CD4-positive, alpha-beta T cell treated with Interleukin-2 at 100 ng/mL for 4 hours (primary cell): ENCODE measurements around the gene ZNF408.

ENCODE experiments used
- DNase-seq: peaks from one replicate; pipeline ENCODE4 v3.0.0-alpha.2; 2020; ENCODE audit warnings: low spot score

The ZNF408 gene

DNA sequence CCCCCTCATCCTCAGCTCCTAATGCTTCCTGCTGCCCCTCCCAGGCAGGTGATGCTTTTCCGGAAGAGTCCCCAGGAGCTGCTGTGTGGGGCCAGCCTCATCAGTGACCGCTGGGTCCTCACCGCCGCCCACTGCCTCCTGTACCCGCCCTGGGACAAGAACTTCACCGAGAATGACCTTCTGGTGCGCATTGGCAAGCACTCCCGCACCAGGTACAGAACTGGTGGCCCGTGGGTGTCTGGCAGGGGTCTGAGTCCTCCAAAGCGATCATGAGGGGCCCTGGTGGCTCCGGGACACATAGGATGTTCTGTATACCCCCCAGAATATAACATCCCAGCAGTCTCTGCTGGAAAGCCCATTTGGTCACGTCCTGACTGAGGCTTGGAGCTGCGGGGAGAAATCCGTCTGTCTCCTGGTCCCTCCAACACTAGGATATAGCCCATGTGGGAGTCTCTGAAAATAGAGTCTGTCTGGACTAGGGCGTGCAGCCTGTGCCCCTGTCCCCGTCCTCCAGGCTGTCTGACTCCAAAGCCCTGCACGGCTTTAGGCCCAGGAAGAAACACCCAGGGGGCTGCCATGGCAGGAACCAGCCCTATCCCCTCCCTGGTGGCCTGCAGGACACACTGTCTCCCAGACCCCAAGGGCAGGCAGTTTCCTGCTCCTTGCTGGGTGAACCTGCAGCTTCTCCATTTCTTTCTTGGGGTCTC is 27.3 kb downstream of the ZNF408 start:
- no peak for DNase-seq

DNA sequence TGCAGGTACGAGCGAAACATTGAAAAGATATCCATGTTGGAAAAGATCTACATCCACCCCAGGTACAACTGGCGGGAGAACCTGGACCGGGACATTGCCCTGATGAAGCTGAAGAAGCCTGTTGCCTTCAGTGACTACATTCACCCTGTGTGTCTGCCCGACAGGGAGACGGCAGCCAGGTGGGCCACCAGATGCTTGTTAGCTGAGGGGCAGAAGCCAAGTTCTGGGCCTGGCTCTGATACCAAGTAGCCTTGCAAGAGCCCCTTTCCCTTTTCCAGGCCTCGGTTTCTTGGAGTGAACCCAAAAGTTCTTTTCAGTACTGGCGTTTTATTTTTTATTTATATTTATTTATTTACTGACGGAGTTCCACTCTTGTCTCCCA is 27.8 kb downstream of the ZNF408 start:
- DNase-seq = no peak

DNA sequence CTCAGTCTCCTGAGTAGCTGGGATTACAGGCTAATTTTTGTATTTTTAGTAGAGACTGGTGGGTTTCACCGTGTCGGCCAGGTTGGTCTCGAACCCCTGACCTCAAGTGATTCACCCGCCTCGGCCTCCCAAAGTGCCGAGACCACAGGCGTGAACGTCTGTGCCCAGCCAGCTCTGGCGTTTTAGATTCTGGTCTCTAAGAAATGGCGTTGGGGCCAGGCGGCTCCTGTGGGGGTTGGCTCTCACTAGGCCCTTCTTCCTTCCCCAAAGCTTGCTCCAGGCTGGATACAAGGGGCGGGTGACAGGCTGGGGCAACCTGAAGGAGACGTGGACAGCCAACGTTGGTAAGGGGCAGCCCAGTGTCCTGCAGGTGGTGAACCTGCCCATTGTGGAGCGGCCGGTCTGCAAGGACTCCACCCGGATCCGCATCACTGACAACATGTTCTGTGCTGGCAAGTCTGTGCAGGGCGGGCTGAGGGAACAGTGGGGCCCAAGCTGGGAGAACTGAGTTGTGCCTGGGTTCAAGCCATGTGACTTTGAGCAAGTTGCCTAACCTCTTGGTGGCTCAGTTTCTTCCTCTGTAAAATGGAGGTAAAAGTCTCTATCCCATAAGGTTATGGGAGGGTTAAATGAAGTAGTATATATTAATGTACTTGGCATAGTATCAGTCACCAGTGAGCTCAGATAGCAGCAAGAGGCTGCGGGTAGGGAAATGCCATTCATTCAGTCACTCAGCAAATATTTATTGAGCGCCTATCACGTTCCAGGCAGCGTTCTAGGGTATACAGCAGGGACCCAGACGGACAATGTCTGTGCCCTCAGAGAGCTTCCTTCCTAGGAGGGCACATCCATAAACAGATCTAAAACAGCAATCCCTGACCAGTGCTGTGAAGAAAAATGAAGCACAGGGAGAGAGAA is 28.5 kb downstream of the ZNF408 start:
- DNase-seq = no peak

DNA sequence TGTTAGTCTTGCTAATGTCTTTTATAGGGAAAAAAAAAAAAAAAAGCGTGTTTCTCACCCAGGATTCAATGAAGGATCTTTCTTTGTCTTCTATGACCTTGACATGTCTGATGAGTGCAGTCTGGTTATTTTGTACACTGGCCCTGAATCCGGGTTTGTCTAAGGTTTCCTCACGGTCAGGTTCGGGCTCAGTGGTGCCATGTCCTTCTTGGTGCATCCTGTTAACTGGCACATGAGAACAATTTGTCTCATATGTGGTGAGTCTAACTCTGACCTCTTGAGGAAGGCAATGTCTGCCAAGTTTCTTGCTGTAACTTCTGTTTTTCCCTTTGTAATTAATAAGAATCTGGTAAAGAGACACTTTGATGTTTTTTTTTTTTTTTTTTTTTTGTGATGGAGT is 30.7 kb downstream of the ZNF408 start:
- no peak for DNase-seq

DNA sequence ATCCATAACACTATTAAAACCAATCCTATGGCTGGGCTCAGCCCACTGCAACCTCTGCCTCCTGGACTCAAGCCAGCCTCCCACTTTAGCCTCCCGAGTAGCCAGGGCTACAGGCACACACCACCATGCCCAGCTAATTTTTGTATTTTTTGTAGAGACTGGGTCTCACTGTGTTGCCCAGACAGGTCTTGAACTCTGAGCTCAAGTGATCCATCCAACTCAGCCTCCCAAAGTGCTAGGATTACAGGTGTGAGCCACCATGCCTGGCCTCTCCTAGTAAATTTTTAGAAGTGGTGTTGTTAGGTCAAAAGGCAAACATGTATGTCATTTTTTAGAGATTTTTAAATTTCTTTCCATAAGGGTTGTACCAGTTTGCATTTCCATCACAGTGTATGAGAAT is 32.4 kb downstream of the ZNF408 start:
- no peak for DNase-seq

DNA sequence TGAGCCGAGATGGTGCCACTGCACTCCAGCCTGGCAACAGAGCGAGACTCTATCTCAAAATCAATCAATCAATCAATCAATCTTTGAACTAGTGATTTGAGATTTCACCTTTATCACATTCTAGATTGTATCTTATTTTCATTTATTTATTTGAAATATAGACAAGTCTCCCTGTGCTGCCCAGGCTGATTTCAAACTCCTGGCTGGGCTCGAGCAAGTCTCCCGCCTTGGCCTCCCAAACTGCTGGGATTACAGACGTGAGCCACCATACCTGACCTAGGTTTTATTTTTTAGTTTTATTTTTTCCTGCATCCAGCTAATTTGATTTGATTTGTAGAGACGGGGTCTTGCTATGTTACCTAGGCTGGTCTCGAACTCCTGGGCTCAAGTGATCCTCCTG is 35.3 kb downstream of the ZNF408 start:
- DNase-seq = no peak

DNA sequence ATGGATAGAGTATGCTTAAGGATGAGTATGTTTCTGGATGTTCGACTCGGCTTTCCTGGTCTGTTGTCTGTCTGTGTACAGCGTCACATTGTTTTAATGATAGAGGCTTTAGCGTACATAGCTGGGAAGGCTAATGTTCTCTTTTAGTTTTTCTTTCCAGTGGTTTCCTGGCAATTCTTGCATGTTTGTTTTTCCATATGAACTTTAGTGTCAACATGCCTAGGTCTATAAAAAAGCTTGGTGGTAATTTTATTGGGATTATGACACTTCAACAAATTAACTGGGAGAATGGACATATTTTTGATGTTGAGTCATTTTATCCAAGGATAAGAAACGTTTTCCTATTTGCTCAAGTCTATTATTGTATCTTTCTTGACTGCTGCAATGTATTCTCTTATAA is 35.8 kb downstream of the ZNF408 start:
- no peak for DNase-seq

DNA sequence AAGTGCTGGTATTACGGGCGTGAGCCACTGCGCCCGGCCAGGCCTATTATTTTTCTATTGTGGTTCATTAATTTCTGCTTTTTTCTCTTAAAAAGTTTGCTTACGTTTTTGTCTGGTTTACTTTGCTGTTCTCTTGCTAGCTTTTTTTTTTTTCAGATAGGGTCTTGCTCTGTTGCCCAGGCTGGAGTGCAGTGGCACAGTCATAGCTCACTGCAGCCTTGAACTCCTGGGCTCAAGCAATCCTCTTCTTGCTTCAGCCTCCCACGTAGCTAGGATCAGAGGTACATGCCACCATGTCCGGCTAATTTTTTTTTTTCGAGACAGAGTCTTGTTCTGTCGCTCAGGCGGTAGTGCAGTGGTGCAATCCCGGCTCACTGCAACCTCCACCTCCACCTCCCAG is 36.9 kb downstream of the ZNF408 start:
- no peak for DNase-seq

DNA sequence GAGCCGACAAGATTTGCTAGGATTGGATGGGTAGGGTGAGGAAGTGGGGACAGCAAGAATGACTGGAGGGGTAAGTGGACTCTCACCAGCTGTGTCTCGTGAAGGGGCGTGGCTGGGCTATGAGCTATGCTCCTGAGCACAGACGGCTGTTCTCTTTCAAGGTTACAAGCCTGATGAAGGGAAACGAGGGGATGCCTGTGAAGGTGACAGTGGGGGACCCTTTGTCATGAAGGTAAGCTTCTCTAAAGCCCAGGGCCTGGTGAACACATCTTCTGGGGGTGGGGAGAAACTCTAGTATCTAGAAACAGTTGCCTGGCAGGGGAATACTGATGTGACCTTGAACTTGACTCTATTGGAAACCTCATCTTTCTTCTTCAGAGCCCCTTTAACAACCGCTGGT is 38.1 kb downstream of the ZNF408 start:
- DNase-seq = no peak

DNA sequence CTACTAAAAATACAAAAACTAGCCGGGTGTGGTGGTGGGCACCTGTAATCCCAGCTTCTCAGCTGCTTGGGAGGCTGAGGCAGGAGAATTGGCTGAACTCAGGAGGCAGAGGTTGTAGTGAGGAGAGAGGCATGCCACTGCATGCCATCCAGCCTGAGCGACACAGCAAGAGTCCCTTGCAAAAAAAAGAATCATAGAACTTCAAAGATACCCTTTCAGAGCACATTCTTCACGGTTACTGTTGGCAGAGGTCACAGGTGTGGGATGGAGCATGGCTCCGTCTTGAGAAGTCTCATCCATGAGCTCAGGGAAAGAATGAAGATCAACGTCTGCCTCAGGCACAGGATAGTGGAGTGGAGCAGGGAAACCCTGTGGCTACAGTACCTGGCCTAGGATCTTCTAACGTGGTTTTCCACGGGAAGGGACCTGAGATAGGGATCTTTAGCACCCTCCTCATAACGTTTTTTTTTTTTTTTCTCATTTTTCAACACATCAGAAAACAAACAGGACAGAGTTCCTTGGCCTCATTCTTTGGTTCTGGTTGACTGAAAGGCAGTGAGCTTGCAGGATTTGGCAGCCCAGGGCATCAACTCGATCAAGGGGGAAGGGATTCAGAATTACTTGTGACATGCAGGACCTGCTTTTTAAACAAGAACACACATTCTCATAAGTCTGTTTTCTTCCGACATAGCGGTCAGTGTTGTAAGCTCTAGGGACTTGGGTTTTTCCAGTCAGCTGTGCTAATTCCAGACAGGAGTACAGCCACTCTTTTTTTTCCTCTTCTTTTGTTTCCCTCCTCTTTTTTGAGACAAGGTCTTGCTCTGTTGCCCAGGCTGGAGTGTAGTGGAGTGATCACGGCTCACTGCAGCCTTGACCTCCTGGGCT is 41.0 kb downstream of the ZNF408 start:
- no peak for DNase-seq

DNA sequence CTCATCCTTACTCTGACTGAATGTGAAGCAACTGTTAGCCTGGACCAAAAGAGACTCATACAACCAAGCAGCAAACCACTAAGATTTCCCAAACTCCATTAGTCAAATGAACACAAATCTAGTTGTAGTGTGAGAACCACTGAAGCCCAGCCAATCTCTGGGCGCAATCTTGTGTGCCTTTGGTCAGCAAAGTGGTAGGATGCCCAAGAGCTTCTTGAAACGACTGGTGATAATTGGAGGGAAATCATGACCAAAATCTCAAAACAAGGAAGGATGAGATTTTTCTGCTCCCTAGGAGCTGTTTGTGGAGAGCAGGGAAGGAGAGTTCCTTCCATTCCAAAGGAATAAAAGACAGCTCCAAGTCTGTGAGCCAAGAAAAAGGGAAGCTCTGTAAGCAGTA is 42.2 kb downstream of the ZNF408 start:
- DNase-seq = no peak

DNA sequence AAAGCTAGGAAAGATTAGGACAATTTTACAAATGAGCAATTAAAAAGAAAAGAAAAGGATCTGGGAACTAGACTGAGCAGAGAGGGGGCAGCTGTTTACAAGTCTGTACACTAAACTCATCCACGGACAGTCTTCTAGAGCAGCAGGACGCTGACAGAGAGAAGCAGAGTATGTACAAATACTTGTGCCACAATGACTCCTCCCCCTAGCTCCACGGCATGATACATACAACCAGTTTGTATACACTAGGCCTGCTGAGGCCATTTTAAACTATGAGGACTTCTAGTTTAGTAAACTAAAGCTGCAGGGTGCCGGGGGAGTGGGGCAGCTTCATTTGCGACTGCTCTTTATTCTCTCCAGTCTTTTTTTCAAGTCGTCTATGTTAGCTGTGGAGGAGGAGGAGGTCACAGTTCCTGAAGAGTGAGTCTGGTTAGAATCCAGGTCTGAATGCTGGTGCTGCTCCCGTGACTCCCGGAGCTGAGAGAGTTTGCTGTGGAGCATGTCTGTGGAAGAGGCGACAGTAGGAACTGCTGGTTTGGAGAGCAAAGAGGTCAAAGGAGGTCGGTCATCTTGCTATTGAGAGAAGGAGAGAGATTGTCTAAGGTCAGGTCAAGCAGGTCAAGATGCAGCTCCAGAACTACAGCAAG is 43.0 kb downstream of the ZNF408 start:
- DNase-seq = no peak

DNA sequence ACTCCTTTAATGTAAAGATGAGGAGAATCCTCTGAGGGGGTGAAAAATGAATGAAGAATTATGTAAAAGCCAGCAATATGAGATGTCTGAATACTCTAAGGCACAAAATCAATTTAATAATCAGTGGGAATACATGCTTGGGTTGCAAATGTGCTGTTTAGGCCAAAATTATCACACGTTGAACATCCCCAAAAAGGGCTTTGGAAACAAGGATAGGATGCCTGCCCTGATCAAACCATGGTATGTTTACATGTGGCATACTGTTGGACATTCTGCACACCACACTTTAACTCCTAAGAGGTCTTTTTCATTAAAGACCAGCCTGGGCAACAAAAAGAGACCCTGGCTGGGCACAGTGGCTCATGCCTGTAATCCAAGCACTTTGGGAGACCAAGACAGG is 44.5 kb downstream of the ZNF408 start:
- DNase-seq = no peak

DNA sequence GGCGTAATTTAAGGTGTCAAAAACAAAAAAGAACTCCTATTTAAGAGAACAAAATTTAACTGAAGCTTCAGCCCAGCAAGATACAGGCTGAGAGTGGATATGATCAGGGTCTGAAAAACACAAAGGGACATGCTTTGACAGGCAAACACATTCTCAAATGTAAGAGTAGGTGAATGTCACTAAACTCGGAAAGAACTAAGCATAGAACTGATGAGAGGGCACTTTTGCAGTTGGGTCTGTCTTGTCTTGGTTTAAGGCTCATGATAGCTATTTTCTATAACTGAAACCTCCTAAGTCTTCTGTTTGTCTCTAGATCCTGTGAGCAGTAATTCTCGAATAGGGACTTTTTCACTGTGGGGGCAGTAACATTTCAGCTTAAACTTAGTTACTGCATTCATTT is 45.2 kb downstream of the ZNF408 start:
- no peak for DNase-seq

DNA sequence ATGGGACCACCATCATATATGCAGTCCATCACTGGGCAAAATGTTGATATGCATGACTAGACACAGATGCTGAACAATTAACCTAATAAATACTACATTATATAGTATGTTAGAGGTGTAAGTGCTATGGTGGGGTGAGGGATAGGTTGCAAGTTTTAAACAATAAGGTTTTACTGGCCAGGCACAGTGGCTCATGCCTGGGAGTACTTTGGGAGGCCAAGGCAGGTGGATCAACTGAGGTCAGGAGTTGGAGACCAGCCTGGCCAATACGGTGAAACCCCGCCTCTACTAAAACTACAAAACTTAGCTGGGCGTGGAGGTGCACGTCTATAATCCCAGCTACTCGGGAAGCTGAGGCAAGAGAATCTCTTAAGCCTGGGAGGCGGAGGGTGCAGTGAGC is 46.3 kb downstream of the ZNF408 start:
- no peak for DNase-seq
